Fibroblast of peridontal ligament (primary cell): ENCODE measurements around the gene BCAS3.
A peak's percentile ranks its signal among the peaks of the same experiment; 100 is the strongest.
"Not testable (repeated sequence)": the region's sequence is repeated elsewhere in the genome, so short reads cannot be mapped to it uniquely, and the experiment has no call there.

Source experiments
- DNase-seq: peaks from one replicate; pipeline ENCODE4 v3.0.0-alpha.2; 2010; ENCODE audit errors: extremely low read depth

The BCAS3 gene

GRCh38 chr17:60874772-60875171, 197.1 kb downstream of the BCAS3 start:
- DNase-seq: no peak

DNA sequence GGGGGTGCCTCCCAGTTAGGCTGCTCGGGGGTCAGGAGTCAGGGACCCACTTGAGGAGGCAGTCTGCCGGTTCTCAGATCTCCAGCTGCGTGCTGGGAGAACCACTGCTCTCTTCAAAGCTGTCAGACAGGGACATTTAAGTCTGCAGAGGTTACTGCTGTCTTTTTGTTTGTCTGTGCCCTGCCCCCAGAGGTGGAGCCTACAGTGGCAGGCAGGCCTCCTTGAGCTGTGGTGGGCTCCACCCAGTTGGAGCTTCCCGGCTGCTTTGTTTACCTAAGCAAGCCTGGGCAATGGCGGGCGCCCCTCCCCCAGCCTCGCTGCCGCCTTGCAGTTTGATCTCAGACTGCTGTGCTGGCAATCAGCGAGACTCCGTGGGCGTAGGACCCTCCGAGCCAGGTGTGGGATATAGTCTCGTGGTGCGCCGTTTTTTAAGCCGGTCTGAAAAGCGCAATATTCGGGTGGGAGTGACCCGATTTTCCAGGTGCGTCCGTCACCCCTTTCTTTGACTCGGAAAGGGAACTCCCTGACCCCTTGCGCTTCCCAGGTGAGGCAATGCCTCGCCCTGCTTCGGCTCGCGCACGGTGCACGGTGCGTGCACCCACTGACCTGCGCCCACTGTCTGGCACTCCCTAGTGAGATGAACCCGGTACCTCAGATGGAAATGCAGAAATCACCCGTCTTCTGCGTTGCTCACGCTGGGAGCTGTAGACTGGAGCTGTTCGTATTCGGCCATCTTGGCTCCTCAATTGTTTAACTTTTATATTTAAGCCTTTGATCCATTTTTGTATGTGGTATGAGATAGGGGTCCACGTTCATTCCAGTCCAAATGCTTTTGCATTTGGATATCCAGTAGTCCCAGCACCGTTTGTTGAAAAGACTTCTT, 209.3 kb downstream of the BCAS3 start:
- DNase-seq: not testable (repeated sequence)

DNA sequence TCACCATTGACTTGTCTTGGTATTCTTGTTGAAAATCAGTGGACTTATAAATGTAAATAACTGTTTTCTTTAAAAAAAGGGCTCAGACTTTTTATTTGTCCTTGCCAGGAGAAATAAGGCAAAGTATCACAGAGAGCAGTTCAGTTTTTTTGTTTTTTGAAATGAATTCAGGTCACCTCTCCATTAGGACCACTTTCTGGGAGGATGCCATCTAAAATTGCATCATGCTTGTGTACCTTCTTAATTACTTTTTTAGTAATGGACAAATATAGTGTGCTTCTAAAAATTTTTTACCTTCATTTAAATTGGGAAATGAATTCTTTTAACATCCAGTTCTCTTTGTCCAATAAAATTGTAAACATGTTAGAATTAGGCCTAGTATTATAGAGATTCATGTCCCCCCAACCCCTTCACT, 210.0 kb downstream of the BCAS3 start:
- DNase-seq: no peak

DNA sequence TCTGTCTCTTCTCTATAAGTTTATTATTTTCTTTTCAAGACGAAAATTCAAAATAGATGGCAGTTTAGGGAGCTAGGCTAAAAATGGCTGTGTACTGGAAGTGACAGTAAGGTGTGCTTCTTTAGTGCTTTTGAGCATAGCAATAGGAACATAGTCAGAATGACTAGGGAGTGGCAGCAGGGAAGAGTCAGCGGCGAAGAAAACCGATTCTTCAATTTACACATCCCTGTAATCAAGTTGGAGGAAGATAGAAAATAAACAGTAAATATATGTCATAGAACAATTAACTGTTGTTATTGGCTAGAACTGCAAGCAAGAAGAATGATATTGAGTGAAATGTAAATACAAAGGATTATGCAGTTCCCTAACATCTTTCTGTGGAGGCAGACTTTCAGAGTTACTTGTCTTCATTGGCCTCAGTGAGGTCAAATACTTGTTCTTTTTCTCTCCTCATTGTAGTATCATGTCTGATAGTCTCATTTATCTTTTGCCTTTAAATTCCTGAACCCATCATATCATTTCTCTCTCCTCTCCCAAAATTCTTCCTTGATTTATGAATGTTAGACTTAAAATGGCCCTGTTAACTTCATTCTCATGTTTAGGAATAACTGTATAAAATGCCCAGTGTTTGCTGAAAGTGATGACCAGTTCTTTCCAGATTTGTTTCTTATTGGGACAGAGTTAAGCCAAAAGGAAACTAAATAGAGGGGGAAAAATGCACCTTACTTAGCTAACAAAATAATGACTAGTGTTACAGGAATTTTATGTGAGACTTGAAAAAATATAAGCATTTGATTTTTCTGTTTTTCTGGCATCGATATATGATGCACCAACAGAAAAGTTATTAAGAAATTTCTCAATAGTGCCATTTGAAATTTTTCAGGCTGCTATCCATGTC, 211.4 kb downstream of the BCAS3 start:
- DNase-seq: peak; percentile 22

DNA sequence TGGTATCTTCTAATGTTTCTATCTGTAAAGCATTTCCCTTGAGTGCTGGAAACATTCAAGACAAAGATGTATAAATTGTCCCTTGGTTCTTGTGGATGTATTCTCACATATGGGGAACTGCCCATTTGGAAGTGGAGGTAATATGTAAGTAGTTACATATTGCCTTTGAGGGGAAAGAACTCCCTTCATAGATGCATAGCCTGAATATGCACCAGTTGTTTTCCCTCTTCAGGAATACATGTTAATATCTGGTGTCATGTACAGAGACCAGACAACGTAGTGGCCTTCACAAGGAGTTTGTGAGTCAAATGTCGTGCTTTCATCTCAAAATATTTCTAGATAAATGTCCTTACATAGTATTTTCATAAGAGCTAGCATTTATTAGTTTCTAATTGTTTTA, 213.5 kb downstream of the BCAS3 start:
- DNase-seq: no peak

- DNase-seq: no peak
These were observed 215.8 kb downstream of the BCAS3 start for GRCh38 chr17:60893475-60893874.

DNA sequence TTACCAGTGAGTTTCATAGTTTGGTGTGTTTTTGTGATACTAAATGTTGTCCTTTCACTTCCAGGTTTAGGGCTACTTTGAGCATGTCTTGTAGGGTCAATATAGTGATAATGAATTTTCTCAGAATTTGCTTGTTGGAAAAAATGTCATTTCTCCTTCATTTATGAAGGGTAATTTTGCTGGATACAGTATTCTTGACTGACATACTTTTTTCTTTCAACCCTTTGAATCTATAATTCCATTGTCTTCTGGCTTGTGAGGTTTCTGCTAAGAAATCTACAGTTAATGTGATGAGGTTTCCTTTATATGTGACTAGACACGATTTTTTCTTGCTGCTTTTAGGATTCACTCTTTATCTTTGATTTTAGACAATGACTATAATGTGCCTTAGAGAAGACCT, 219.3 kb downstream of the BCAS3 start:
- no peak for DNase-seq

GRCh38 chr17:60899115-60899514, 221.5 kb downstream of the BCAS3 start:
- DNase-seq: no peak

DNA sequence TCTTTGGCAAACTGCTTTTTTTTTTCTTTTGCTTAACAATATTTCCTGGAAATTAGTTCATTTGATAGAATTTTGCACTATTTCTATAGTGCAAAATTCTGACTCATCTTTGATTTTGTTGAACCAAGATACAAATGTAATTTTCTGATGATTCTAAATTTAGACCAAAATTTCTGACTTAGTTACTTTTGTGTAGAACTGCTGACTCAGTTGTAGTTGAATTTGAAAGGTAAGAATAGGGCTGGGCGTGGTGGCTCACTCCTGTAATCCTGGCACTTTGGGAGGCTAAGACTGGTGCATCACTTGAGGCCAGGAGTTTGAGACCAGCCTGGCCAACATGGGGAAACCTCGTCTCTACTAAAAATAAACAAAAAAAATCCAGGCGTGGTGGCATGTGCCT, 223.0 kb downstream of the BCAS3 start:
- no peak for DNase-seq

DNA sequence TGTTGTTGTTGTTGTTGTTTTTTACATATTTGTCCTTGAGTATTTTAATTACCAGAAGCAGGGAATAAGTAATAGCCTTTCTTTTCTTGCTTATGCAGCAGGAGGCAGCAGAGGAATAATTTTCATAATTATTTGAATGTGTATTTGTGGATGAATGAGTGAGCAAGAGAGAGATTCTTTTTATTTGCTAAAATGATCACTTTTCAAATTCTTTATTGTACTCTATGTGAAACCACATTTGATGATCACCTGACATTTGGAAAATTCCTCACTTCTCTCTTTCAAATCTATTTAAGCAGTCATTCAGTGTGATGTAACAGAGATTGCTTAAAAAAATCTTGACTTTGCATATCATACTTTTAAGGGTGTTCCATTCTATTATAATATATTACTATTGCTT, 223.6 kb downstream of the BCAS3 start:
- peak; percentile 62 for DNase-seq

- peak; percentile 92 for DNase-seq
These were observed 224.2 kb downstream of the BCAS3 start for GRCh38 chr17:60901806-60902205.

- peak; percentile 75 for DNase-seq
These were observed 224.7 kb downstream of the BCAS3 start for GRCh38 chr17:60902399-60902798.

DNA sequence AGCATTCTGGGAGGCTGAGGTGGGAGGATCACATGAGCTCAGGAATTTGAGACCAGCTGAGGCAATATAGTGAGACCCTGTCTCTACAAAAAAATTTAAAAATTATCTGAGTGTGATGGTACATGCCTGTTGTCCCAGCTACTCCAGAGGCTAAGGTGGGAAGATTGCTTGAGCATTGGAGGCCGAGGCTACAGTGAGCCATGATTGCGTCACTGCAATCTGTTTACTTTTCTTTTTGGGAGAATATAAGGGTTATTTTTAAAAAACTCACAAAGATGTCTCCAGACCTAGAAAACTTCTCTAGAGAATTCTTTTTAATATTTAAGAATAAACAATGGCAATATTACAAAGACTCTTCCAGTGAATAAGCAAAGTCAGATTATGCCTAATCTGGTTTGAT, 226.9 kb downstream of the BCAS3 start:
- DNase-seq: peak; percentile 7

- no peak for DNase-seq
These were observed 228.1 kb downstream of the BCAS3 start for GRCh38 chr17:60905709-60906108.

- no peak for DNase-seq
These were observed 230.7 kb downstream of the BCAS3 start for GRCh38 chr17:60908324-60908723.

DNA sequence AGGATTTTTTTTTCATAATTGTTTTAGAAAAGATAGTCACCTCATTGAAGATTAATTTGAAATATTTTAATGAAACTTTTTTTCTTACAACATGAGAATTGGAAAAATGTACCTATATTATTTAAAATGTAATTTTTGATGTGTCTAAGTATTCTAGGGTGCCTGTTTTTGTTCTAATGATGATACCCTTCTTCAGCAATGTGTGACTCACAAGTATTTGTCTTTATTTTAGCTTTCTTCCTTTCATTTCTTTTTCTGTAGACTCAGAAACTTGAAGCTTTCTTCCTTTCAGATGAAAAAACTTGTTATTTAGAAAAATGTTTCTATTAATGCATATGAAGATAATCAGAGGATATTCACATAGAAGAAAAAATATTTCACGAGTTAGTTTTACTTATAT, 231.8 kb downstream of the BCAS3 start:
- peak; percentile 17 for DNase-seq

DNA sequence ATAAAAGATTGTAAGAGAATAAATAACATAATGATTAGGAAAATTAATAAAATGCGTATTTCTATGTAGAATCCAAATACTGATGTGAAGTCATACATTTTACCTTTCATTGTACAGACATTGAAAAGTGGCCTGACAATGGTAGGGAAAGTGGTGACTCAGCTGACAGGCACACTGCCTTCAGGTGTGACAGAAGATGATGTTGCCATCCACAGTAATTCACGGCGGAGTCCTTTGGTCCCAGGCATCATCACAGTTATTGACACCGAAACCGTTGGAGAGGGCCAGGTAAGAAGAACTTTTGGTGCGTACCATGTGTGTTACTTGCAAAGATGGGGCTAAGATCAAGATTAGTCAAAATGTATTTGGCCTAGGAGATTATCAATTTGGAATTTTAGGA, 232.8 kb downstream of the BCAS3 start:
- DNase-seq: no peak

- DNase-seq: no peak
These were observed 236.4 kb downstream of the BCAS3 start for GRCh38 chr17:60914078-60914477.

DNA sequence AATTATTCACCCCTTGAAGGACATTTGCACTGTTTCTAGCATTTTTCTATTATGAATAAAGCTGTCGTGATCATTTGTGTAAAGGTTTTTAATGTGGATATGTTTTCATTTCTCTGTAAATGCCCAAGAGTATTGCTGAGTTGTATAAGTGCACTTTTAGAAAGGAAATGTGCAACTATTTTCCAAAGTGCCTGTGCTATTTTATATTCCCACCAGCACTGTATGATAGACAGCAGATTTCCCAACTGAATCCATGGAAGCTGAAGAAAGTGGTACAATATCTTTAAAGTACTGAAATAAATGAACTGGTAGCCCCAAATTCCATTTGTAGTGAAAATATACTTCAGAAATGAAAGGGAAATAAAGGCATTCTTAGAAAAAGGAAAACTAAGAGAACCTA, 238.4 kb downstream of the BCAS3 start:
- no peak for DNase-seq

DNA sequence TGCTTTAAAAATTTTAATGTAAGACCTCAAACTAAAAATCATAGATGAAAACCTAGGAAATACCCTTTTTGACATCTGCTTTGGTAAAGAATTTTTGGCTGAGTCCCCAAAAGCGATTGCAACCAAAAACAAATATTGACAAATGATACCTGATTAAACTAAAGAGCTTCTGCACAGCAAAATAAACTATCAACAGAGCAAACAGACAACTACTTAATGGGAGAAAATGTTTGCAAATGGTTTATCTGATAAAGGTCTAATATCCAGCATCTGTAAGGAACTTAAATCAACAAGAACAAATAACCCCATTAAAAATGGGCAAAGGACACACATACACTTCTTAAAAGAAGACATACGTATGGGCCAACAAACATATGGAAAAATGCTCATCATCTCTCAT, 242.5 kb downstream of the BCAS3 start:
- DNase-seq: no peak

- DNase-seq: no peak
These were observed 245.3 kb downstream of the BCAS3 start for GRCh38 chr17:60923000-60923399.

GRCh38 chr17:60926466-60927183, 249.0 kb downstream of the BCAS3 start:
- DNase-seq: peak; percentile 12
